ENCODE results near the gene DLG1.

GRCh38 chr3:197335428-197336132 is 37.2 kb upstream of the DLG1 start:
- TF ChIP-seq, protein P1, sequence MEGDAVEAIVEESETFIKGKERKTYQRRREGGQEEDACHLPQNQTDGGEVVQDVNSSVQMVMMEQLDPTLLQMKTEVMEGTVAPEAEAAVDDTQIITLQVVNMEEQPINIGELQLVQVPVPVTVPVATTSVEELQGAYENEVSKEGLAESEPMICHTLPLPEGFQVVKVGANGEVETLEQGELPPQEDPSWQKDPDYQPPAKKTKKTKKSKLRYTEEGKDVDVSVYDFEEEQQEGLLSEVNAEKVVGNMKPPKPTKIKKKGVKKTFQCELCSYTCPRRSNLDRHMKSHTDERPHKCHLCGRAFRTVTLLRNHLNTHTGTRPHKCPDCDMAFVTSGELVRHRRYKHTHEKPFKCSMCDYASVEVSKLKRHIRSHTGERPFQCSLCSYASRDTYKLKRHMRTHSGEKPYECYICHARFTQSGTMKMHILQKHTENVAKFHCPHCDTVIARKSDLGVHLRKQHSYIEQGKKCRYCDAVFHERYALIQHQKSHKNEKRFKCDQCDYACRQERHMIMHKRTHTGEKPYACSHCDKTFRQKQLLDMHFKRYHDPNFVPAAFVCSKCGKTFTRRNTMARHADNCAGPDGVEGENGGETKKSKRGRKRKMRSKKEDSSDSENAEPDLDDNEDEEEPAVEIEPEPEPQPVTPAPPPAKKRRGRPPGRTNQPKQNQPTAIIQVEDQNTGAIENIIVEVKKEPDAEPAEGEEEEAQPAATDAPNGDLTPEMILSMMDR (IDR thresholded peaks at IDR 0.05) = no peak
- TF ChIP-seq SIN3A (IDR thresholded peaks at IDR 0.05; ENCODE audit: borderline replicate concordance, insufficient read depth, low read depth, low read length) (no peak), REST (IDR thresholded peaks at IDR 0.05; ENCODE audit: insufficient read depth in 1 of 2, low read depth in 2 of 2, low read length in 1 of 2) (no peak), POLR2AphosphoS5 (IDR thresholded peaks at IDR 0.05; ENCODE audit: low read depth, low read length) (no peak), TCF7L2 (IDR thresholded peaks at IDR 0.05; ENCODE audit: low read depth, low read length) (no peak)
